ENCODE results near the gene TBL1X. TPM values are rescaled to one million over a fixed set of nuclear protein-coding genes. Genes with fewer than 3 reads are reported as not detected.

TBL1X gene
- total and polyA plus RNA-seq, 12 donors: 5.0 to 256 (median 28.1) TPM

- 52 to 78% (median 71%) methylated on average over 6 of the region's 6 CpGs for WGBS, 4 donors
- no peaks in the 10 kb centered on the region for H3K27me3 ChIP-seq
- intact Hi-C loops (cut with DNase I): no loop called here
- no peaks in the 10 kb centered on the region for H3K36me3 ChIP-seq (replicated peaks in 1 of 2)
- H3K9me3 ChIP-seq (replicated peaks in 1 of 3): no peaks in the 10 kb centered on the region
- TF ChIP-seq POLR2A (IDR thresholded peaks at IDR 0.05) (no peak), CTCF (IDR thresholded peaks at IDR 0.05) (no peak)
- no peak overlapping the region for H3K27ac ChIP-seq
- peaks cover 6 to 9% of the 10 kb centered on the region in 2 donors for H3K4me1 ChIP-seq (replicated peaks in 1 of 2)
- DNase-seq: no peak
- H3K4me3 ChIP-seq: no peak overlapping the region
These were observed 55.3 kb downstream of the TBL1X start for GRCh38 chrX:9520217-9520590.

DNA sequence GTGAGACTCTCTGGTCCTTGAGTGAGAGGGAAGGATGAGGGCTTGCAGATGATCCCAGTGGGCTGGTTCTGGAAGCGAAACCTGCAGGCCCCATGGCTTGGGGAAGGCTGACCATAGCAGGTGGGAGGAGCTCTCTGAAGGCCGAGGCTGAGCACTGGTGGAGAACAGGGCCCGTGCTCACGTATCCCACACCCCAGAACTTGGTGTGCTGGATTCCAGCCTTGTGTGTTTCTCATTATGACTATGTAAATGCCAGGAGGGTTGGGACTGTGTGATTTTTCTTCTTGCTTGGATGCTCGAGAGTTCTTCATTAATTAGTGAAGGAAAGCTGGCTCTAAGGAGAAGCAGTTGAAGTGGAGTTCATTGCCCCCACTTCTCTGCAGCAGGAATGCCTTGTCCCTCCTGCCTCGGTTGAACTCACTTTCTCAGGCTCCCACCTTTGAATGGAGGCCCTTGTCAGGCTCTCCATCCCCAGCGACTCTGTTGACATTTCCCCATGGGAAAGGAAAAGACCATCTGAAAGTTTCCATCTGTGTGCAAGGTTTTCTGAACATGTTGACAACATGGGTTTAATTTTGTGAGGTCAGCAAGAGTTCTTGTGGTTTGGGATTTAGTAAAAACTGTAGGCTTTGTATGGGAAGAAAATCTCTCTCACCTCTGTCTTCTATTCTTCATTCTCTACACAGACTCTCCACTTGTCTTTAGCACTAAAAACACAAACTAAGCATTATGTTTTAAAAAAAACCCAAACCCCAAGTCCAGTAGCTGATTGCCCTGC, 57.7 kb downstream of the TBL1X start:
- Histone ChIP-seq H3K9me3 (replicated peaks in 1 of 3) (no peaks in the 10 kb centered on the region), H3K27ac (no peak overlapping the region), H3K4me3 (no peak overlapping the region), H3K27me3 (no peaks in the 10 kb centered on the region), H3K36me3 (replicated peaks in 1 of 2) (no peaks in the 10 kb centered on the region), H3K4me1 (replicated peaks in 1 of 2) (peaks cover 6 to 9% of the 10 kb centered on the region in 2 donors)
- TF ChIP-seq CTCF (IDR thresholded peaks at IDR 0.05) (no peak), POLR2A (IDR thresholded peaks at IDR 0.05) (no peak)
- DNase-seq: no peak
- intact Hi-C loops (cut with DNase I): no loop called here
- WGBS, 4 donors: 63 to 89% (median 76%) methylated on average over 5 to 7 of the region's 7 CpGs

- no peak for TF ChIP-seq CTCF (IDR thresholded peaks at IDR 0.05)
- no peak for TF ChIP-seq POLR2A (IDR thresholded peaks at IDR 0.05)
- intact Hi-C loops (cut with DNase I): no loop called here
- 49 to 63% (median 55%) methylated on average over 8 of the region's 8 CpGs for WGBS, 4 donors
- DNase-seq: no peak
- Histone ChIP-seq H3K4me1 (replicated peaks in 1 of 2) (peaks cover 0 to 3% of the 10 kb centered on the region in 2 donors), H3K36me3 (replicated peaks in 1 of 2) (no peaks in the 10 kb centered on the region), H3K27me3 (no peaks in the 10 kb centered on the region), H3K4me3 (no peak overlapping the region), H3K9me3 (replicated peaks in 1 of 3) (no peaks in the 10 kb centered on the region), H3K27ac (no peak overlapping the region)
These were observed 60.8 kb downstream of the TBL1X start for GRCh38 chrX:9525511-9526248.

- no peak for DNase-seq
- H3K36me3 ChIP-seq (replicated peaks in 1 of 2): no peaks in the 10 kb centered on the region
- TF ChIP-seq POLR2A (IDR thresholded peaks at IDR 0.05) (no peak), CTCF (IDR thresholded peaks at IDR 0.05) (no peak)
- no peak overlapping the region for H3K27ac ChIP-seq
- no peaks in the 10 kb centered on the region for H3K27me3 ChIP-seq
- H3K4me3 ChIP-seq: no peak overlapping the region
- H3K9me3 ChIP-seq (replicated peaks in 1 of 3): no peaks in the 10 kb centered on the region
- peaks cover 0 to 3% of the 10 kb centered on the region in 2 donors for H3K4me1 ChIP-seq (replicated peaks in 1 of 2)
- intact Hi-C loops (cut with DNase I): no loop called here
- 63 to 90% (median 75%) methylated on average over 11 to 14 of the region's 14 CpGs for WGBS, 4 donors
These were observed 62.1 kb downstream of the TBL1X start for GRCh38 chrX:9526965-9527364.

Data from adrenal gland (tissue), 12 donors.